Measurements from ENCODE around the gene UGDH.
"Not testable (repeated sequence)": the region's sequence is repeated elsewhere in the genome, so short reads cannot be mapped to it uniquely, and the experiment has no call there.

Gene UGDH

DNA sequence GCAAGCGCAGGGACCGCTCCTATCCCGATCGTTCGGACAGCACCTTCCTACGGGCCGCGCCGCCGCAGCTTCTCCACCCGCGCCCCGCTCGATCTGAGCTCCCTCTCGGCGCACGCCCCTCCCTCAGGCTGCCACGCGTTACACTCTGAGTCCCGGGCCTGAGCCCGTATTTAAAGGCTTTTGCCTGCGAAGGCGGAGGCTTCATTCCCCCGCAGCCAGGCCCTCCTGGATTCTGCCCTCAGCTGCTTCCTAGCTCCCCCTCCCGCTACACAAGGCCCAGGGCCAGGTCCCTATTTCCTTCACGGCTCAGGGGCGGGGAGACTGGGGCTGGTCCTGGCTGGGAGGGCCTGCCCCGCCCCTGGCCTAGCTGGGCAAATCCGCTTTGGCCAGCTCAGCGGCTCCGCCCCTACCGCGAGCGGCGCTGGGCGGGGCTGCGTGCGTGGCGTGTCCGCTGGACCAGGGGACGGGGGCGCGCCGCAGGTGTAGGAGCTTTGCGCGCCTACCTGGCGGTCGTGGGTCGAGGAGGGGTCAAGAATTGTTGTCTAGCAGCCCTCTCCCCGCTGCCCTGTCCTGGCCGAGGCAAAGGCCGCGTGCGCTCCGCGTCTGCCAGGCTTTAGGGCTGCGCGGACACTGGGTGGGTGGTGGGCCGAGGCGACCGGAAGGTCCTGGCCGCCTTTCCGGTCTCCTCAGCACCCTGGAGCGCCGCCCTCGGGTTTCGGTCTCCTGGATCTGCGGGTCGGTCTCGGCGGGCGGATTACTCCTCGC, at the start of gene UGDH:
UGDH (minus strand) TSS at position 144 of the 765 bp plus-strand sequence. CDS start 5,927 bp downstream, outside the sequence.
- DNase-seq: peak; percentile 91

DNA sequence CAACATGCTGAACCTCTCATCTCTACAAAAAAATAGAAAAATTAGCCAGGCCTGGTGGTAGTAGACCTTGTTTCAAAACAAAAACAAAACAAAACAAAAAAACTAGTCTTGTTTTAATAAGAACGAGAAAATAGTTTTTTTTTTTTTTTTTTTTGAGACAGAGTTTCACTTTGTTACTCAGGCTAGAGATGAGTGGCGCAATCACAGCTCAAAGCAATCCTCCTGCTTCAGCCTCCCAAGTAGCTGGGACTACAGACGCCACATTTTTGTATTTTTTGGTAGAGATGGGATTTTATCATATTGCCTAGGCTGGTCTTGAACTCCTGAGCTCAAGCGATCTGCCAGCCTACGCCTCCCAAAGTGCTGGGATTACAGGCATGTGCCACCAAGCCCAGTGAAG, 47.7 kb upstream of the UGDH start:
- no peak for DNase-seq

DNA sequence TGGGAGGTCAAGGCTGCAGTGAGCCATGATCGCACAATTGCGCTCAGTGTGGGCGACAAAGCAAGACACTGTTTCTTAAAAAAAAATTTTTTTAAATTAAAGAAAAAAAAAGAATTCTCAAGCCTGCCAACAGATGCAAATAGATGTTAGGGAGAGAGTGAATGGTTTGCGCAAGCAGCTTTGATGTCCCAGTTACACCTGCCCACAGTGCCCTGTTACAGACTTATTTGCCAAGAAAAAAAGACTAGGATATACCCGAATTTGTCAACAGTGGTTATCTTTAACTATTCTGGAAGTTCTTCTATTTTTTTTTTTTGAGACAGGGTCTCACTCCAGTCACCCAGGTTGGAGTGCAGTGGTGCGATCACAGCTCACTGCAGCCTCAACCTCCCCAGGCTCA, 44.3 kb upstream of the UGDH start:
- DNase-seq: no peak

DNA sequence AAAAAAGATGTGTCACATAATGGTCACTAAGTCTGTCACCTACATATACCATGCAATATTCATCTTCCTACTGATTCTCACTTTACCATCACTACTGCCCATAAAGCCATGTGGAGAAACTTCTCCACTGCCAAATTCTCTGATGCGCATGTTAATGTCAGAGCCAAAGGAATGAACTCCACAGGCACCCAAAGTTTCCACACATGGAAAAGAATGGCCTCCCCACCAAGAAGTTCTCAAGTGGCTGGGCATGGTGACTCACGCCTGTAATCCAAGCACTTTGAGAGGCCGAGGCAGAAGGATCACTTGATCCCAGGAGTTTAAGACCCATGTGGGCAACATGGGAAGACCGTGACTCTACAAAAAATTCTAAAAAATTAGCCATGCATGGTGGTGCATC, 43.8 kb upstream of the UGDH start:
- no peak for DNase-seq

DNA sequence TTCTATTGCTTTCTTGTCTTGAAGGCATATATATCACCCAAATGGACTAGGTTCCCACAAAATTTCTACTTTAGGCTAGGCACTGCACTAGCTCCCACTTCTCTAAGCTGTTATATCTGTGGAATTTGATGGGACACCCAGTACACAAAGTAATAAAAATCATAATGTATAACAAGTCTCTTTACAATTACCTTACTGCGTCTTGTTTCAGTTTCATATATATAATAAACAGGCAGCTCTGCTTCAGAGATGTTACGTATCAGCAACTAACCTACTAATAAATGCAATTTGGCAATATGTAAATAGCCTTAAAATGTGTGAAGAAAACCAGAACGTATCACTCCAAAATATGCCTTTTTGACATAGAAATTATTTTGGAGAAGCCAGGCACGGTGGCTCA, 42.0 kb upstream of the UGDH start:
- DNase-seq: no peak

DNA sequence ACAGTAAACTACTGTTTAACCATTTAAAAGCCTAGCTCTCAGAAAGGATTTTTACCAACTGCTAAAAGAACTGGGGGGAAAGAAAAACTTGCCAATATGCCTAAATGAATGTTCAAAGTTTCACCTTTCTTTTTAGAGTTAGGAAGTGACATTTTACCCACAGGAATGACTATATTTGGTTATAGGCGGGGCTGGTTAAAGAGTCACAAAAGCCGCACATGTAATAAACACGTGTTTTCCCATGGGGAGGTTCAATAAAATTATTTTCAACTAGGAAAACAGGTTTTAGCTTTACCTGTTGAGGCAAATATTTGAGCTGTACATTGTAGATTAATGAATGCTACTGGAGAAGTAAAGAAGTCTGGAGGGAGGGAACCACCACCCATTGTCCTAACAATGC, 41.6 kb upstream of the UGDH start:
- peak; percentile 24 for DNase-seq

DNA sequence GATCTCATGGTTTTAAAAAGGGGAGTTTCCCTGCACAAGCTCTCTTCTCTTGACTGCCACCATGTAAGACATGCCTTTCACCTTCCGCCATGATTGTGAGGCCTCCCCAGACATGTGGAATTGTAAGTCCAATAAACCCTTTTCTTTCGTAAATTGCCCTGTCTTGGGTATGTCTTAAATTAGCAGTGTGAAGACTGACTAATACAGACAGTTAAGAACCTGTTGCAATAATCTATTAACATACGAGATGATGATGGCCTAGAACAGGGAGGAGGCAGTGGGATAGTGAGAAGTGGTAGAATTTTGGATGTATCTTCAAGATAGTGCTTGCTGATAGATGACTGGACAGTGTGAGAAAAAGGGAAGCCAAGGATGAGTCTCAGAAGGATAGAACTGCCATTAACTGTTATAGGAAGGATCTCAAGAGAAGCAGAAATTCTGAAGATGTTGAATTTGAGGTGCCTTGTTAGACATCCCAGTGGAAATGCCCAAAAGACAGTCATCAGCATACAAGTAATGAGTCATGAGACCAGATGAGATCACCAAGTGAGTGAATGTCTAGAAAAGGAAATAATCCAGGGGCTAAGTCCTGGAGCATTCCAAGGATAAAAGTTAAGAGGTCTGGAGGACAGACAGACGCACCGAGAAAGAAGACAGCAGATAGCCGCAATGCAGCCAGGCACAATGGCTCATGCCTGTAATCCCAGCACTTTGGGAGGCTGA, 38.8 kb upstream of the UGDH start:
- no peak for DNase-seq

DNA sequence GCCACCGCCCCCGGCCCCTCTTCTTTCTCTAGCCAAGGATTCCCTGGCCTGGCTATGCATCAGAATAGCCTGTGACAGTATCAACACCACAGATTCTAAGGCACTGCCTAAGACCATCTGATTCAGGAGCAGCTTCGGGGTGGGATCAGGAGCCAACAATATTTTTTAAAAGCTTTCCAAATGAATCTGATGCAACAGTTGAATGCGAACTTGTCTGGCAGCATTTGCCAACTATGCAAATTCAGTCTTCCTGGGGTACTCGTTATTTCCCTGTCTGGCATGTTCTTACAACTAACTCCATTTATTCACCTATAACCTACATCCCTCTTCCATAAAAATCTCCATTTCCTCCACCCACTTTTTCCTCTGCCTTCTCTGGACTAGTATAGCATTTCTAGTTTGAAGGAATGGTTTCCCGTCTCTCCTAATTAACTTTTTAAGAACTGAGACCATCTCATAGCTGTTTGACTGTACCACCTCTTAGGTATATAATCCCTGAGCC, 36.2 kb upstream of the UGDH start:
- DNase-seq: no peak

DNA sequence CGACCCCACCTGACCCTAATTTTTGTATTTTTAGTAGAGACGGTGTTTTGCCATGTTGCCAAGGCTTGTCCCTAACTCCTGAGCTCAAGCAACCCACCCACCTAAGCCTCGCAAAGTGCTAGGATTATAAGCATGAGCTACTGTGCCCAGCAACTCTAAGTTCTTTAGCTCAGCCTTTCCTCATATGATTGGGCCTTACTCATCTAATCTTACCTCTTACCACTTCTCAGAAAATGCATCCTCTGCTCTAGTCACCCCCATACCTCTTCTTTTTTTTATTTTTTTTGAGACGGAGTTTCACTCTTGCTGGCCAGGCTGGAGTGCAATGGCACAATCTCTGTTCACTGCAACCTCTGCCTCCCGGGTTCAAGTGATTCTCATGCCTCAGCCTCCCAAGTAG, 35.6 kb upstream of the UGDH start:
- DNase-seq: no peak

DNA sequence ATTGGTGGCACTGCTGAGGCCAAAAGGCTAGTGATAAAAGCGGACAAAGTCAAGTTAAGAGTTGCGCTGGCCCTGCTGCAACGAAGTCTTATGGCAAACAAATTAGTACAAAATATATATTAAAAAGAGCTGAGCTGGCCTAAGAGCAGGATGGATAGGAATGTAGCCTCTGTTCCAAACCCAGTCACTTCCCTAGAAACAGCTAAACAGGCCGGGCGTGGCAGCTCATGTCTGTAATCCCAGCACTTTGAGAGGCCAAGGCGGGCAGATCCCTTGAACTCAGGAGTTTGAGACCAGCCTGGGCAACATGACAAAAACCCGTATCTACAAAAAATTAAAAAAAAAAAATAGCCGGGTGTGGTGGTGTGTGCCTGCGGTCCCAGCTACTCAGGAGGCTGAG, 32.4 kb upstream of the UGDH start:
- no peak for DNase-seq

DNA sequence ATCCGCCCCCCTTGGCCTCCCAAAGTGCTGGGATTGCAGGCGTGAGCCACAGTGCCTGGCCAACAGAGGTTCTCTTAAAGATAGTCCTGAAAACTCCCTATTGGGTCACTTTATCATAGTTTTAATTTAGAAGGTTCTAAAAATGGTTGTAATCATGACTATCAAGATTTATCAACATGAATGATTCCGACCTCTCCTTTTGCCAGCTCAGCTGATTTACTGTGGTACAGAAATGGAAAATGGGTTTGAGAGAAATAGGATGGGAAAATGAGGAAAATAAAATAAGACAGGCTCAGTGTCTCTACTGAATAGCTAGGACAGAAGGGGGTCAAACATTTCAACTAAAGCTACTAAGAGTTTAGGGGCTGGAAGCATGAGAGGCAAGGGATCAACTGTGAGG, 28.2 kb upstream of the UGDH start:
- DNase-seq: no peak

DNA sequence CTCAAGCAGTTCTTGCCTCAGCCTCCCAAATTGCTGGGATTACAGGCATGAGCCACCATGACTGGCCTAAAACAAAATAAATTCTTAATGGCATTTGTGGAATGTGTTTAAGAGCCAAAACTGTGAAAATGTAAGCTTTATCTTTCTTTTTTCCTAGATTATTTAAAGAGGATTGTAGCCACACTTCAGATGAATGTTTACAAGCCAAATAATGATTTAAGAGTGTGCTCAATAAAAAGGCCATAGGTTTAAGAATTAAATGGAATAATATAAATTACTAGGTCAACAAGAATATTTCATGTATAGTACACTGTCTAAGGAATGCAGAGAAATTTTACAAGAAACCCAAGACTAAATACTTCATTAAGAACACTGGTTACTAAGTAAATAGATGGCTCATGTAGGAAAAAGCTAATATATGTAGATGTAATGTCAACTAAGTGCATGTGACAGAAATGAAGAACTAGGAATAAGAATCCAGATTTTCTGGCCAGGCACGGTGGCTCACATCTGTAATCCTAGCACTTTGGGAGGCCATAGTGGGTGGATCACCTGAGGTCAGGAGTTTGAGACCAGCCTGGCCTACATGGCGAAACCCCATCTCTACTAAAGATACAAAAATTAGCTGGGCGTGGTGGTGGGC, 21.3 kb upstream of the UGDH start:
- DNase-seq: no peak

DNA sequence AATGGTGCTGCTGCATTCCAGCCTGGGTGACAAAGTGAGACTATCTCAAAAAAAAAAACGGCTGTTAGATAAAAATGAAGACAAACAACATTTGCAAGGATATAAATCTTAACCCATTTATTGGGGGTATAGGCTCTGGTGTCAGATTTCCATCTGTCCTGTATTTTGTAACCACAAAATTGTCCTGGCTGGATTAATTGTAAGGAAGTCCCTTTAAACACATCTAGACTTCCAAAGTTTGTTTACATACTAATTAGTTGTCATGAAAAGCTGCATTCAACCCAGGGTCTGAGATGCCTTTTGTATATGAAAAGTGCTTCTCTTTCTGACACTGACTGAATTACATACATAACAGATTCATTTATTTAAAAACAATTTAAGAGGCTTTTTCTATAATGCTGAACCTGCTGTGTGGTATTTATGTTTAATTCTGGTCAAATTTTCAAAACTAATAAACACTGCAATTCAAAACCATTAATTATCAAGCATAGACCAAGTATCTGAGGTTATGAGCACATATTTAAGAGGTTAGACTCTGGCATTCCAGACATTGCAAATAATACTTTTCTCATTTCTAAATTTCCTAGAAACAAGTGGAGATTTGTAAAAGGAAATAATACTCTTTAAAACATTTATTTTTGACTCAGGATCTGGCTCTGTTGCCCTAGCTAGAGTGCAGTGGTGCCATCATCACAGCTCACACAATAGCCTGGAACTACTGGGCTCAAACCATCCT, 17.5 kb upstream of the UGDH start:
- no peak for DNase-seq

DNA sequence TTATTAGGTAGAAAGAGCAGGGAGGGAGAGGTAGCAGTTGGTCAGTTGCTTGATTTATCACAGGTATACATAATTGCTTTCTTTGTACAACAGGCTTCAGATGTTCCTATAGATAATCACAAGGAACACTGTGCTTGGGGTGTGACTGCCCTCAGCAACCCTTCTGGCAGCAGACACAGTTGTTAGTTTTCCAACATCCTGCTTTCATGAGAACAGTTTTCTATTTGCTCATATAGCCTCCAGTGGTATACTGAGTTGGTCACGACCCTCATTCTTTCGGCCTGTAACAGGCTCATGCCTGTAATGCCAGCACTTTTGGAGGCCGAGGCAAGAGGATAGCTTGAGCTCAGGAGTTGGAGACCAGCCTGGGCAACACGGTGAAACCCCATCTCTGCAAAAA, 16.8 kb upstream of the UGDH start:
- DNase-seq: not testable (repeated sequence)

DNA sequence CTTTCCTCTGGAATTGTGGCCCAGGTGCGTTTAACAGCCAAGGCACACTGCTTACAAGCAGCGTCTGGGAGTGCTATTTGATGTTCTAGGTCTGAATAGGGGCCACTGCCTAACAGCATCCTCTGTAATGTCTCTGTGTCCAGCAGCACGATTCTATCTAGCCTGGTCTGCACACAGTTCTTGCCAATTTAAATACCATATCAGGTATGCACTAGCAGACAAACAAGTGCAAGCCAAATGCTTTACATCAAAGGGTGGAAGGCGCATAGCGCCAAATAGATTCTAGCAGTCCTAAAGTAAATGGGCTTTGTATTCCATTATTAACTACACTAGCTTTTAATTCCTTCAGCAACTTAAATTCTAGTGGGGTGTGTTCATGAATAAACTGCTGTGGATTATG, 15.8 kb upstream of the UGDH start:
- no peak for DNase-seq

DNA sequence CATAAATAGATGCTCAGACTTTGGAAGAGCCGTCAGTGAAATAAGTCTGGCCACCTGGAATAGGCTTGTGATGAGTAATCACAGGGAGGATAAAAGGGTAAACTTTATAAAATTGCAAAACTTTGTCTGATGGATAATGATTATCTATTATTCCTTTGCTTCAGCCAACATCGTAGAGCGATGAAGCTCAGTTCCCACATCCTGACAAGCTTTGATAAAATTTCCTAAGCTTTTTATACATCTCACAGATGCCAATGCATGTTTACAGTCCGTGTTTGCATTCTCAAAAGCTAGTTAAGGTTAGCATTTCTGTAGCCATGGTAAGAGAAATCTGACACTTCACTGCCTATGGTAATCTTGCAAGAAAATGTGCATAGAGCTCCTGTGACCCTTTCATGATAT, 15.4 kb upstream of the UGDH start:
- no peak for DNase-seq

DNA sequence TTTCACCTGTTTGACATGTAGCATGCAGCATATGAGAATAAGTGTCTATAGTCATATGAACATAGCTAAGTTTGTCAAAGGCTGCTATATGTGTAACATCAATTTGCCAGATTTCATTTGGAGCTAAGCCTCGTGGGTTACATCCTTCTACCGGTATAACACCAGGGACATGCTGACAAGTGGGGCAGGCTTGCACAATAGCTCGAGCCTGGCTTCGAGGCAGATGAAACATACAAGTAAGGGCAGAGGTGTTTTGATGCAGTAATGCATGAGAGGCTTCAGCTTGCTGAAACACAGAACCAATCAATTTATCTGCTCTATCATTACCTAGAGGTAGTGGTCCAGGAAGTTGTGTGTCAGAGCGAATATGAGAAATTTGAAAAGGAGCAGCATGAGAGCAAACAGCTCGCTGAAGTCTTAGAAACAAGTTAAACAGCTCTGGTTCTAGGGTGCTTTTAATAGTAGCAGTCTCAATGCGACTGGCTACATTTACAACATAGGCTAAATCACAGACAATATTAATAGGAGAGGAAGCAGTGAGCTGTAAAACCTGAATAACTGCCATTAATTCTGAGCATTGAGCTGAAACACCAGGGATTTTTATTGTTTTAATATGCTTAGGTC, 14.9 kb upstream of the UGDH start:
- no peak for DNase-seq

DNA sequence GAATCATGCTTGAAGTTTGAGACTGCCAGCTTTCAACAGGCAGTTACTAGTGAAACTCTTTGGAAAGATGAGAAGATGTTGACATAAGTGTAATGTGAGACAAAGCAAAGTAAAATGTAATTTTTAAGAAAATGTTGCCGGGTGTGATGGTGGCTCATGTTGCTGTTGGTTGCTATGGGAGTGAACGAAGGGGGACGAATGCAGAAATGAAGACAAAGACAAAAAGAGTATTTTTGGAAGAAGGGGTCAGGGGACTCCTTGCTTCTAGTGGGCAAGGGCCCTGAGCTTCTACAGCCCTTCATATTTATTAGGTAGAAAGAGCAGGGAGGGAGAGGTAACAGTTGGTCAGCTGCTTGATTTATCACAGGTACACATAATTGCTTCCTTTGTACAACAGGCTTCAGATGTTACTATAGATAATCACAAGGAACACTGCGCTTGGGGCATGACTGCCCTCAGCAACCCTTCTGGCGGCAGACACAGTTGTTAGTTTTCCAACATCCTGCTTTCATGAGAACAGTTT, 11.9 kb upstream of the UGDH start:
- no peak for DNase-seq

DNA sequence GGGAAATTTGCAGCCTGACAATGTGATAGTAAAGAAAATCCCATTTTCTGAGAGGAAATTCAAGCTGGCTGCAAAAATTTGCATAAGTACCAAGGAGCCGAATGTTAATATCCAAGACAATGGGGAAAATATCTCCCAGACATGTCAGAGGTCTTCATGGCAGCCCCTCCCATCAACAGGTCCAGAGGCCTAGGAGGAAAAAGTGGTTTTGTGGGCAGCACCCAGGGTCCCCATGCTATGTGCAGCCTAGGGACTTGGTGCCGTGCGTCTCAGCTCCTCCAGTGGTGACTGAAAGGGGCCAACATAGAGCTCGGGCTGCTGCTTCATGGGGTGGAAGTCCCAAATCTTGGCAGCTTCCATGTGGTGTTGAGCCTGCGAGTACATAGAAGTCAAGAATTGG, 6.3 kb upstream of the UGDH start:
- DNase-seq: no peak

DNA sequence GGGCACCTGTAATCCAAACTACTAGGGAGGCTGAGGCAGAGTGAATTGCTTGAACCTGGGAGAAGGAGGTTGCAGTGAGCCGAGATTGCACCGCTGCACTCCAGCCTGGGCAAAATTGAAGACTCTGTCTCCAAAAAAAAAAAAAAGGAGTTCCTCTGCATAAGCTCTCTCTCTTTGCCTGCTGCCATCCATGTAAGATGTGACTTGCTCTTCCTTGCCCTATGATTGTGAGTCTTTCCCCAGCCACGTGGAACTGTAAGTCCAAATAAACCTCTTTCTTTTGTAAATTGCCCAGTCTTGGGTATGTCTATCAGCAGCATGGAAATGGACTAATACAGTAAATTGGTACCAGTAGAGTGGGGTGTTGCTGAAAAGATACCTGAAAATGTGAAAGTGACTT, 5.0 kb upstream of the UGDH start:
- not testable (repeated sequence) for DNase-seq

DNA sequence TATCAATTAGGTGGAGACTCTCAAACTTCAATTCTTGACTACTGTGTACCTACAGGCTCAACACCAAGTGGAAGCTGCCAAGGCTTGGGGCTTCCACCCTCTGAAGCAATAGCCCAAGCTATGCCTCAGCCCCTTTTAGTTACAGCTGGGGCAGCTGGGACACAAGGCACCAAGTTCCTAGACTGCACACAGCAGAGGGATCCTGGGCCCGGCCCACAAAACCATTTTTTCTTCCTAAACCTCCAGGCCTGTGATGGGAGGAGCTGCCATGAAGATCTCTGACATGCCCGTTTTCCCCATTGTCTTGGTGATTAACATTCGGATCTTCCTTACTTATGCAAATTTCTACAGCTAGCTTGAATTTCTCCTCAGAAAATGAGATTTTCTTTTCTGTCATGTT, 3.4 kb upstream of the UGDH start:
- DNase-seq: no peak

DNA sequence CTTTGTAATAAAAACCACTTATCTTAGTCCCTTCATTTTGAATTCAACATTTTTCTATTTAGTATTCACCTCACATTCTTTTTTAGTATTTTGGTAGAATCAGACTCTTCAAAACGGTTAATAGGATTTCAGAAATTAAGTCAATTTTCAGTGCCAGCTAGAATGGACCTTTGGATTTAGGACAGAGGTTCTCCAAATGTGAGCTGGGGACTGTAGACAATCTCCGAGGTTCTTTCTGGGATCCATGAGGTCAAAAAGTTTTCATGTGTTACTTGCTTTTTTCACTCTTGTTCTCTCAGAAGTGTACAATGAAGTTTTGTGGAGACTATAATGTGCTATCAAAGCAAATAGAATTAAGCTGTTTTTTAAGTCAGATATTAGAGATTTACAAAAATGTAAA, 2.3 kb upstream of the UGDH start:
- no peak for DNase-seq

DNA sequence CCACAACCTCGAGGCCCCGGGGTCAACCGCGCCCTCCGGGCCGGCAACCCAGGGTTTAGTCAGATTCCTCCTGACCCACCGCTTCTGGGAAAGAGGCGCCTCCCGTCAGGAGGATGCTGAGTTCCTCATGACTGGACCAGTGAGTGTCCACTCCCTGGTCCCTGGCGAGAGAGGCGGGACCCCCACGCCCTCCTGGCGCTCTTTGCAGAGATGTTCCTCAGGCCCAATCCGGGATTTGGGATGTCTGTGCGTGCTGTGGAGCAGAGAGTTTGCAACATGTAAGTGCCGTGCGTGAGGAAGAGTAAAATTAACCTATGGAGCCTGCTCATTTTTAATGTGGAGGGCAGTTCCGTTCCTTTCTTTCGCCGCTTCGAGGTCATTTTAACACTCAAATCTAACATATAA, 824 bp upstream of the UGDH start:
- DNase-seq: no peak
